ENCODE data around the gene RAD18. TPM values are rescaled to one million over a fixed set of nuclear protein-coding genes. Genes with fewer than 3 reads are reported as not detected.

Gene RAD18
- total RNA-seq, 2 donors from 2014 or later, result 3.6 to 4.6 TPM

DNA sequence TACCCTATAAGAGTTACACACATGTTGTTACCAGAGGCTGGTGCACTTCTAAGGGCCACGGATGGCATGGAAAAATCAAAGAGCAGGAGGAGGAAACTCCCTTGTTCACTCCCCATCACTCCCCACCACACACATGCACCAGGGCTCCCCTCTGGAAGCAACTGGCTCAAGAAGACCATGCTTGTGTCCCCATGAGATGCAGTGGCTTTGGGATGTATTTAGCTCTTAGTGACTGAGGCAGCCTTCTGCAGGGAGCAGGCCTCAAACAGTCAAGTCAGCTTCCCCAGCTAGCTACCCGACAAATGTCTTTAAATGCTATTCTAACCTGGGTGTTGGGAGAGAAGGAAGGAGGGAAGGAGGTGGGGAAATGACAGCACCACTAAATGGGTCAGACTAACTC lies 32.9 kb upstream of the RAD18 start:
- Histone ChIP-seq H3K9me3 (no peaks in the 10 kb centered on the region), H3K36me3 (replicated peaks in 1 of 2; ENCODE audit: insufficient read depth in 1 of 2, low read depth in 2 of 2) (no peaks in the 10 kb centered on the region), H3K4me1 (peaks cover 4% of the 10 kb centered on the region), H3K4me3 (no peak overlapping the region), H3K27ac (no peak overlapping the region), H3K27me3 (no peaks in the 10 kb centered on the region)
- TF ChIP-seq POLR2A (IDR thresholded peaks at IDR 0.05), result no peak
- TF ChIP-seq, protein P1, sequence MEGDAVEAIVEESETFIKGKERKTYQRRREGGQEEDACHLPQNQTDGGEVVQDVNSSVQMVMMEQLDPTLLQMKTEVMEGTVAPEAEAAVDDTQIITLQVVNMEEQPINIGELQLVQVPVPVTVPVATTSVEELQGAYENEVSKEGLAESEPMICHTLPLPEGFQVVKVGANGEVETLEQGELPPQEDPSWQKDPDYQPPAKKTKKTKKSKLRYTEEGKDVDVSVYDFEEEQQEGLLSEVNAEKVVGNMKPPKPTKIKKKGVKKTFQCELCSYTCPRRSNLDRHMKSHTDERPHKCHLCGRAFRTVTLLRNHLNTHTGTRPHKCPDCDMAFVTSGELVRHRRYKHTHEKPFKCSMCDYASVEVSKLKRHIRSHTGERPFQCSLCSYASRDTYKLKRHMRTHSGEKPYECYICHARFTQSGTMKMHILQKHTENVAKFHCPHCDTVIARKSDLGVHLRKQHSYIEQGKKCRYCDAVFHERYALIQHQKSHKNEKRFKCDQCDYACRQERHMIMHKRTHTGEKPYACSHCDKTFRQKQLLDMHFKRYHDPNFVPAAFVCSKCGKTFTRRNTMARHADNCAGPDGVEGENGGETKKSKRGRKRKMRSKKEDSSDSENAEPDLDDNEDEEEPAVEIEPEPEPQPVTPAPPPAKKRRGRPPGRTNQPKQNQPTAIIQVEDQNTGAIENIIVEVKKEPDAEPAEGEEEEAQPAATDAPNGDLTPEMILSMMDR (IDR thresholded peaks at IDR 0.05), result no peak
- intact Hi-C loops (cut with DNase I), result no loop called here
- WGBS, 2 donors, result 87 to 92% methylated on average over 2 of the region's 2 CpGs
- DNase-seq (no peak), ATAC-seq (no peak)

DNA sequence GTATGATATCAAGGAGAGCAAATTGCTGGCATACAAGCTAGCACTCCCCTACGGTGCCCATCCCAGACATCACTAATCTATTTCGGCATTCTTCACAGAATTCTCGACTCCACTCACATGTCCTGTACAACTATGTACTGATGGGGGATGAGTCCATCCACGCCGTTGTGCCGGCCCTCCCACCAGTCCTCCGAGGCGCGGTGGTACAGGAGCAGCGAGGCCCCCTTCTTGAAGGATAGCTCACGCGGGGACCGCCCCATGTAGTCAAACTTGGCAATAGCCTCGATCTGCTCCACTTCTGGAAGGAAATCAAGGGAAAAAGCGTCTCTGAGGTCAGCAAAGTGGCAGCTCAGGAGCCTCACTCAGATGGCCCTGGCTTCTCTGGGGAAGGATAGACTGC lies 31.0 kb upstream of the RAD18 start:
- Histone ChIP-seq H3K9me3 (no peaks in the 10 kb centered on the region), H3K4me3 (no peak overlapping the region), H3K36me3 (replicated peaks in 1 of 2; ENCODE audit: insufficient read depth in 1 of 2, low read depth in 2 of 2) (no peaks in the 10 kb centered on the region), H3K27me3 (no peaks in the 10 kb centered on the region), H3K27ac (no peak overlapping the region), H3K4me1 (peaks cover 4% of the 10 kb centered on the region)
- 91 to 94% methylated on average over 12 to 15 of the region's 15 CpGs for WGBS, 2 donors
- intact Hi-C loops (cut with DNase I), result no loop called here
- ATAC-seq (no peak), DNase-seq (no peak)
- TF ChIP-seq, protein P1 (IDR thresholded peaks at IDR 0.05), result no peak
- TF ChIP-seq POLR2A (IDR thresholded peaks at IDR 0.05), result no peak

DNA sequence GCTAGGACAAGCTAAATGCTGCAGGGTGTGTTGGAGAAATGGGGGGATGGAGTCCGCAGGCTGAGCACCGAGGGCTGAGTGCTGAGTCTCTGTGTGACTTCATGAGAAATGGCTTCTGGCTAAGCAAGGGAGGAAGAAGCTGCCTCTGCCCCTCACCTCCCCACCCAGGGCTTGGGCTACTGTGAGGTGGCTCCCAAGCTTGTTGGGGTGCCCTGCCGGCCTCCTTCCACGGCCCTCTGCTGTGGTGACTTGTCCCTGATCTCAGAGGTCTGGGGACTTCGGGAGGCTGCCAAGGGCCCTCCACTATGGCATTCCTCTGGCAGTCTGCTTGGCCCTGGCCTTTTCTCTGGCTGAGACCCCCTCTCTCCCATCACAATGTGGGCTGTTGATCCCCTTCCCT lies 30.1 kb upstream of the RAD18 start:
- H3K4me1 ChIP-seq, result peaks cover 4% of the 10 kb centered on the region
- no peaks in the 10 kb centered on the region for H3K27me3 ChIP-seq
- no peaks in the 10 kb centered on the region for H3K9me3 ChIP-seq
- 77 to 80% methylated on average over 3 to 5 of the region's 5 CpGs for WGBS, 2 donors
- no peak overlapping the region for H3K27ac ChIP-seq
- ATAC-seq, result no peak
- TF ChIP-seq POLR2A (IDR thresholded peaks at IDR 0.05), result no peak
- TF ChIP-seq, protein P1 (IDR thresholded peaks at IDR 0.05), result no peak
- intact Hi-C loops (cut with DNase I), result no loop called here
- H3K4me3 ChIP-seq, result no peak overlapping the region
- no peaks in the 10 kb centered on the region for H3K36me3 ChIP-seq (replicated peaks in 1 of 2; ENCODE audit: insufficient read depth in 1 of 2, low read depth in 2 of 2)
- DNase-seq, result no peak

DNA sequence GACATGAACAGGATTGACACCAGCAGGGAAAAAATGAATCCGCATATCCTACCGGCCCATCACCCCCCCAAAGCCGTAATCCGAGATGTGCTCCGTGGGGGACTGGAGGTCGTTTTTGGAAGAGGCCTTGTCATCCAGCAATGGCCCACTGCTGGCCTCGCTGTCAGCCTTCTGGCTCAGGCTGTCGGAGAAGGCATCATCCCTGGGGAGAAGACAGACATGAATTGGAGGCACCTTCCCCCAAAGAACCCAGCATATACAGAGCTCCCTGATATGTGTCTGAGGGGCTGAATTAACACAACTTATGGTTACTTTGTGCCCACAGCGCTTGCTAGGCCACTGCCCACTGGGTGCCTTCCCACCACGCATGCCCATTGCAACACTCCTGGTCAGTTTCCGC lies 29.6 kb upstream of the RAD18 start:
- ATAC-seq (no peak), DNase-seq (no peak)
- Histone ChIP-seq H3K4me3 (no peak overlapping the region), H3K27ac (no peak overlapping the region), H3K9me3 (no peaks in the 10 kb centered on the region), H3K4me1 (peaks cover 4% of the 10 kb centered on the region), H3K27me3 (no peaks in the 10 kb centered on the region), H3K36me3 (replicated peaks in 1 of 2; ENCODE audit: insufficient read depth in 1 of 2, low read depth in 2 of 2) (no peaks in the 10 kb centered on the region)
- intact Hi-C loops (cut with DNase I), result no loop called here
- 81 to 85% methylated on average over 9 to 11 of the region's 11 CpGs for WGBS, 2 donors
- TF ChIP-seq, protein P1 (IDR thresholded peaks at IDR 0.05), result no peak
- no peak for TF ChIP-seq POLR2A (IDR thresholded peaks at IDR 0.05)

DNA sequence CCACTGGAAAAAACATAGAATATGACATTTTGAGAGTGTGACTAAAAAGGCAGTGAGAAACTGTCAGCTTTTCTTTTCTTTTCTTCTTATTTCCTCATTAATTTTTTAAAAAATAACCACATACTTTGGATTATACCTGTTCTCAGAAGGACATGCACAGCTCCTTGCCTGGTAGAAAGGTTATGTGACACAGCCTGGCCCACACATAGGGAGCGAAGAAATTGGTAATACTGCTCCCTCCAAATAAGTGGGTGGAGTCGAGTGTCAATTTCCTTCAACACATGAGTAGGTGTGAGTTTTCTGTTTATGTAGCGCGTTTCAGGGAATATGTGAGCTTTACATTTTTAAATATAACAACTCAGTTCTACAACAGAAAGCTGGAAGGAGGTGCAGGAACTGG lies 28.9 kb upstream of the RAD18 start:
- TF ChIP-seq, protein P1 (IDR thresholded peaks at IDR 0.05), result no peak
- no peak for TF ChIP-seq POLR2A (IDR thresholded peaks at IDR 0.05)
- ATAC-seq, result no peak
- no peaks in the 10 kb centered on the region for H3K27me3 ChIP-seq
- peaks cover 3% of the 10 kb centered on the region for H3K4me1 ChIP-seq
- H3K36me3 ChIP-seq (replicated peaks in 1 of 2; ENCODE audit: insufficient read depth in 1 of 2, low read depth in 2 of 2), result no peaks in the 10 kb centered on the region
- no peak overlapping the region for H3K27ac ChIP-seq
- no peaks in the 10 kb centered on the region for H3K9me3 ChIP-seq
- intact Hi-C loops (cut with DNase I), result no loop called here
- no peak for DNase-seq
- no peak overlapping the region for H3K4me3 ChIP-seq
- WGBS, 2 donors, result 89 to 93% methylated on average over 4 of the region's 4 CpGs
